ENCODE measurements around the gene STEAP3.

The STEAP3 gene, protein sequence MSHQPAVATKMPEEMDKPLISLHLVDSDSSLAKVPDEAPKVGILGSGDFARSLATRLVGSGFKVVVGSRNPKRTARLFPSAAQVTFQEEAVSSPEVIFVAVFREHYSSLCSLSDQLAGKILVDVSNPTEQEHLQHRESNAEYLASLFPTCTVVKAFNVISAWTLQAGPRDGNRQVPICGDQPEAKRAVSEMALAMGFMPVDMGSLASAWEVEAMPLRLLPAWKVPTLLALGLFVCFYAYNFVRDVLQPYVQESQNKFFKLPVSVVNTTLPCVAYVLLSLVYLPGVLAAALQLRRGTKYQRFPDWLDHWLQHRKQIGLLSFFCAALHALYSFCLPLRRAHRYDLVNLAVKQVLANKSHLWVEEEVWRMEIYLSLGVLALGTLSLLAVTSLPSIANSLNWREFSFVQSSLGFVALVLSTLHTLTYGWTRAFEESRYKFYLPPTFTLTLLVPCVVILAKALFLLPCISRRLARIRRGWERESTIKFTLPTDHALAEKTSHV

DNA sequence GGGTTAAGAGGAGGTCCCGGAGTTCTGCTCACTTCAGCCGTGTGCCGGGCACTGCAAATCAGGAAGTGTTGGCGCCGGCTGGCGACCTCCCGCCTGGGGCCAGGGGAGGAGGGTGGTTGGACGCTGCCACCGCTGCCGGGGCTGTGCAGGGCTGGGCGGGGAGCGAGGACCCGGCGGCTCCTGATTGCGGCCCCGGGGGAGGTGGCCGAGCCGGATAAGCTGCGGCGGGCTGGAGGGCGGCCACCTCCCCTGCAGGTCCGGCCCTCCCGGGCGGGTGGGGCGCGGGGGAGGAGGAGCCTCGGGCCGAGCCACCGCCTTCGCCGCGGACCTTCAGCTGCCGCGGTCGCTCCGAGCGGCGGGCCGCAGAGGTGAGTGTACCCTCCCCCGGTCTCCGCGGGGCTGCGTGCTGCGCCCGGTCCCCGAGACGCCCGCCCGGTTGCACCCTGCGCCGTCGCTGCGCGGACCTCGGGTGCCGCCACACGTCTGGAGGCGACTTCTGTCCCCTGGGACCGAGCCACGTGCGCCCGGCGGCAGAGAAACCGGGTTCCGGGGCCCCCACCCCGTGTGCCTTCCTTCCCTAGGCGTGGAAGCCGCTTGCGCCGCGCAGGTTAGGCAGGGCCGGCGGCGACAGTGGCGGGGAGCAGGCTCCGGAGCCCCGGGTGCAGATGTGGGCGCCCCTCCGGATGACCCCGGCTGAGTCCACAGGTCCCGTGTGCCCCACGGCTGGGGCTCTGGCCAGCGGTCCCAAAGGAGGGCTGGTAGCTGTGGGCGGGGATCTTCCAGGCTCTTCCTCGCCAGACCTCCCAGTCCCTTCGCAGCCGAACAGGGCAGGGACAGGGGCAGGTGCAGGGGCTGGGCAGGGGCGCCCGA lies at the start of gene STEAP3:
STEAP3 (plus strand) TSS at position 314 of the 870 bp plus-strand sequence. CDS start 7,179 bp downstream, outside the sequence.
- DNase-seq, result no peak

DNA sequence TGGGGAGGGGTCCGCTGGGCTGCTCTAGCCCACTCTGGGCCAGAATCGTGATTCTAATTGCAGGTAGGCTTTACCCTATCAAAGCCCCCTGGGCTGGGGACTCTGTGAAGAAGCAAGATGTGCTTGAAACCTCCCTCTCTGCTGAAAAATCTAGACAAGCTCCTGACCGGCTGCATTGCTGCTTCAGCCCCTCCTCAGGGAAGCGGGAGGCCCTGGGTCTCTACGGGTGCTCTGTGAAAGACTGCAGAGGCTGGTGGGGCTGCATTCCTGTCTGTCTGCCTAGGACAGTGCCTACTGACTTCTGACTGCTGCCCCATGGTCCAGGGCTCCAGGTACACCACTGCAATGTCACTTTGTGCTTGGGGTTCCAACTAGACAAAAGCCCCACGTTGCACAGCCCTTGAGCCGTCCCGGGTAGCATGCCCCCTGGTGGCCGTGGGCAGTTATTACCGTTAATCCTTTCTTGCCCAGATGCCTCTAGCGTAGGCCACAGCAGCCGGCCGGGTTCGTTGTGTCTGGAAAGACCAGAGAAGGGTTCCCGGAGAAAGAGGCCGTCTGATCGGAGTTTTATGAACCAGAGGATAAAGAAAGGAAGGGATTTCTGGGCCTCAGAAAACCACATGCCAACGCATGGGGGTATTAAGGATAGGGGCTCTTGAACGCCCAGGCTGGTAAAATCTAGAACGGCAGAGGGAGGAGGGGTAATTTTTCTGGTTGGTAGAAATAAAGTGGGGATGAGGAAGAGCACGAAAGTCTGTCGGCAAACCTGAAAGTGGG lies 49.2 kb upstream of the STEAP3 start:
- DNase-seq, result peak; percentile 8

DNA sequence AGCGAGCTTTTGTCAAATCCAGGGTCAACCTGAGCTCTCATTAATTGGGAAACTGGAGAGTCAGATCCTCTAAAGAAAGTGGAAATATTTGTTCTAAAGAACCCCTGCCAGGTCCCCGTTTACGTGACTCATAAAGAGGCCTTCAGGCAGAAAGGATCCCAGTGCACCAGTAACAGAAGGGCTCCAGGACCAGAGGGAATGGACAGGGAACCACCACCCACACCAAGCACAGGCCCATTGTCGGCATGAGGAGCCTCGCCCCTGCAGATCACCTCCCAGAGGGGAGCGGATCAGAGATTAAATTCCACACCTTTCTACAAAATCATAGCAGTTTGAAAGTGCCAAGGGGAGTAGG lies 48.7 kb upstream of the STEAP3 start:
- no peak for DNase-seq

DNA sequence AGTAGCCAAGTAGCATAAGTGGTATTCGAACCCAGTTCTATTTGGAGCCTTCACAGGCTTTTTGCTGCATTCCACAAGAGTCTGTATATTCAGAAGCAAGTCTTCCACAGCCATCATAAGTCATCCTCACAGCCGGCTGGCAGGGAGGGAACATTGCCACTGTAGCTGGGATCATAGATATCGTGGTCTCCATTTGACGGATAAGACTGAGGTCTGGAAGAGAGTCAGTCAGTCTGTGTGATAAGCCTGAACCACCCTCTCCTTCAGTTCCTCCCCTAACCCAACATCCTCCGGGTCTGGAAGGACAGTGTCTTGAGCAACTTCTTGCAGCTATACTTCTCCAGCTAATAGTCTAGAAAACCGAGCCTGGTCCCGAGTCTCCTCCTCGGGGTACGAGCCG lies 48.1 kb upstream of the STEAP3 start:
- DNase-seq, result no peak

DNA sequence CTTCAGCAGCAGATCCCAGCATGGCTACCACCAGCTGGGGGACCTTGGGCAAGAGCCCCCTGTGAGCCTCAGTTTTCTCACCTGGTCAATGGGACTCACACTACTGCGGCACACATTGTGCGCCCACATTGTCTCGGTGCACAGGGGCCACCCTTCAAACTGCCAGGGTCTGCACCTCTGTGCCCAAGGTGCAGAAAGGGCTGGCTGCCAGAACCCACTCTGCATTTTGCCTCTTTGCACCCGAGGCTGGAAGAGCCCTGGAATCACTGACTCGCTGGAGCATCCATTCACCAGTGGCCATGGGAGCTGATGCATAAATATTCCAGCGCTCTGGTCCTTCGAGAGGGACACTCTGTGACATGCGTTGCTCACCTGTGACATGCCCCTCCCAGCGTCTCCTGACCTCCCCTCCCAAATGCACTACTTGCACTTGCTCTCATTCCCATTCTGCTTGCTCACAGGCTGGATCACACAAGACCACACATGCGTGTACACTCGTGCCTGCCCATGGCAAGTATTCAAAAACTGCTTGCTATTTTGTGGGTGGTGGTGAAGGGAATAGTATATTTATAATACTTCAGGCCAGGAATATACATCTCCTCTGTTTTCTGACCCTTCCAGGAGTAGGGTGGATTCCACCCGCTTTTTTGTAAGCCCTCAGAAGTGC lies 46.3 kb upstream of the STEAP3 start:
- no peak for DNase-seq

DNA sequence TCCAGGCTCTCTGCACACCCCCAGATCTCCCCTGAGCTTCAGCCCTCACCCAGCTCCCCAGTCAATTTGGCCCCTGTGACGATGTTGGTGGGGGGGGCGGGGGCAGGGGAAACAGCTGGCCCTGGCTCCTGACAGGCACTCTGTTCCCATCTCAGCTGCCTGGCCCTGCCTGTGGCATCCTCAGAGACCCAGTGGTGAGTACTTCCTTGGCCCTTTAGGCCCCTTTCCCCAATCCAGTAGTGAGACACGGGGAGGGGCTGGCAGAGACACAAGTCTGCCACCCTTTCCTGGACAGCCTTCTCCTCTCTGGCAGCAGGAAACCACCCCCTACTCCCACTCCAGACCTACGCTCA lies 45.8 kb upstream of the STEAP3 start:
- no peak for DNase-seq

DNA sequence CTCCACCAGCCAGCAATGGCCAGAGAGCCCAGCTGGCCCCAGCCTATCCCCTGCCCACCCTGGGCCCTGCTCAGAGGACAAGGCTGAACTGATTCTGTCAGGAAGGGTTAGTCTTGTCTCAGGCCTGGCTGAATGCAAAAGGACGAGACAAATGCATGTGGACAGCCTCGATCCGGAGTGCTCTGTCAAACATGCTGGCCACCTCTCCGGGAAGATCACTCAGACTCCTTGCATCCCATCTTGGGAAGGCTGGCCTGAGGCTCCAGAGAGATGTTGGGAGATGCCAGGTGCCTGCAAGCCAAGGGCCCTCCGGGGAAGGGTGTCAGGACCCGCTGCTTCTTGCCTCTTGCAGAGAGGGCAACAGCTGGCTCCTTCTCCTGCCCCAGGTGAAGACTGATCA lies 44.9 kb upstream of the STEAP3 start:
- DNase-seq, result no peak

DNA sequence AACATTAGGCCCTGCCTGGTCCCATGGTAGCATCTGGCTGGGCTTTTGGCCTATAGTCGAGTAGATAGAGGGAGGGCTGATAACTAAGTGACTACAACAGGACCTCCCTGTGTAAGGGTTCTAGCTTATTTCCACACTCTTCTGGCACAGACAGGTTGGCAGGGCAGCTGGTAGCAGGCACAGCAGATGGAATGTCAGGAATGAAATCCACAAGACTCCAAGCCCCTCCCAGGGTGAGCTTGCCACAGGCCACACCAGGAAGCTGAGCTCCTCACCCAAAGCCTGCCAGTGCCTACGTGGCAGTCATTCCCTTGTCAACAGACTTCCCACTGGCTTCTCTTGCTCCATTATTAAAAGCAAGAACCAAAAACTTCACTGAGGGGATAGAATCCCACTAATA lies 44.4 kb upstream of the STEAP3 start:
- no peak for DNase-seq

DNA sequence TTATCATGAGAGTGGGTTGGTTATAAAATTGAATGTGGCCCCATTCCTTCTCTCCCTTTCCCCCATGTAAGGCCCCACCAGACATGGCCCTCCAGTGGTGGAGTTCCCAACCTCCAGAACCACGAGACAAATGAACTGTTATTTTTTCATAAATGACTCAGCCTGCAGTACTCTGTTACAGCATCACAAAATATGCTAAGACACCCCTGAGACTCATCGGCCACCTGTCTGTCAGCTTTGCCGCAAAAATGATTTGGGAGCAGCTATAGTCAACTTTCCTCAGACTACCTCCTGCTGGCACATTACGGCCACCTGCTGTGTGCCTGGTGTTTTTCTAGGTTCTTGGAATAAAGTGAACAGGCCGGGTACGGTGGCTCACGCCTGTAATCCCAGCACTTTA lies 43.6 kb upstream of the STEAP3 start:
- no peak for DNase-seq

DNA sequence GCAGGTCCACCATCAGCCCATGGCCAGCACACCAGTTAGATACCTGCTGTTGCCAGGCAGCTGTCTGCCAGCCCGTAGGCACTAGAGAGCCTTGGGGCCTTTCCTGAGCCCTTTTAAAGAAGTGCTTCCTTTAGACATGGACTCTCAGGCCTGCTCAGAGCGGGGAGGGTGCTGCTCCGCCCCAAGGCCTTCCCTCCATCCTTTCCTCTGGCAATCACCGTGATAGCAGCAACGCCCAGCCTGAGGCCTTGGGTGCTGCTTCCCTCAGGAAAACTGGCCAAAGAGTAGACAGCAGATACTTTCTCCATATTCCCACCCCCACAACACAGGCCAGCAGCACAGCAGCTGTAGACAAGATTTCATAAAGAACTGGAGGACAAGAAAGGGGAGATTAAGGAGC lies 42.7 kb upstream of the STEAP3 start:
- no peak for DNase-seq

DNA sequence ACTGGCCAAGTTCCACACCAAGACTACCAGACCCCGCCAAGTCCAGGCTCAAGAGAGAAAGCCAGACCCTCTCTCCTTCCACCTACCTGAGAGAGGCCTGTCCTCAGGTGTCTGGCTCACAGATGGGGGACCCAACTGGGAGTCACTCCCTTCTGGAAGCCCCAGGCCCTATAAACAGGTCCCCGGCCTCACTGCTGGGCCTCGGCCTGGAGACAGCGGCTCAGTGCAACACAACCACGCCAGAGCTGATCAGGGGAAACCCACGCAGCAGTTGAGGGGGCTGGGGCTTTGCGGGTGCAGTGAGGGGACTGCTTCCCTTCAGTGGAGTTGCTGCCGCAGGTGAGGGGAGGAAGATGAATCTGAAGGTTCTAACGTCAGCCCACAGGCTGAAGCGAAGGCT lies 42.2 kb upstream of the STEAP3 start:
- DNase-seq, result no peak

DNA sequence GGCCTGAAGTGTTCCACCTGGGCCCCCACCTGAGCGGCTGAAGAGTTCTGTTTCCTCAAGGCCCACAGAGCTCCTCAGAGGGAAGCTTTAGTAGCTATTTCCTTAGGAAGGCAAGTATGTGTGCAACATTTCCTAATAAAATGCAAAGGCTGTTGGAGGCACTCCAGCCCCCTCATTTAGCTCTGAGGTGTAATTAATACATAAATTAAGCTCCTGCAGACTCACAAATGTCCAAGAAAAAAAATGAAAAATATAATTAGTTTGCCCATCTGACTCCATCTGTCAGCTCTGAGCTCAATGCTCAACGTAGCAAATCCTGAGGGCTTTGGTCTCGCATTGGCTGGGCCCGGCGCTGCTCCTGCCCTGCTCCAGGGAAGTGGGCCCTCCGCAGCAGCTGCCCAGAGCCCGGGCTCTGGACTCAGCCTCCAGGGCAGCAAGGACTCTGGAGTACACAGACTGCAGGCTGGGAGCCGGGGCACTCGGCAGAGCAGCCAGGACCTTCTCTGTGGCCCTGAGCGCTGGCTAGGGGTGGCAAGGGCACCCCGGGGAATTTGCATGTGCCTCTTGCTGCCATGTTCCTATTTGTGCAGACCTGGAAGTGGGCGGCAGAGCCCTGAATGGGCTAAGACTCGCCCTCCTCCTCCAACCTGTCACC lies 41.7 kb upstream of the STEAP3 start:
- DNase-seq, result no peak

DNA sequence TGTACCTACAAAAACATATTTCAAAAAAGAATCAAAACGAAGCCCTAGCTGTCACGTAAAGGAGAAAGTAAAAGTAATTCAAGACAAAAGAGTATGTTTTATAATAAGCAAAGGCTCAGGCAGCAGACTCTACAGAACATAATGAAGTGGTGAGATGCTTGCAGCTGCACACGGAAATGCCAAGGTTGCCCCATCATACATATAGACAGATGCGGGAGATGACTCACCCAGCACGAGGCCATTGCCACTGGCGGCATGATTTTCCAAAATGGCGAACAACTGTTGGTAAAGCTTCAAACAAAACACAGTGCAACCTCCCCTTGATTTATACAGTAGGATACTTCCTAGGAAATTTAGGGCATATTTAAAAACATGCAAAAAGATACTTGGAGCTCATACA lies 39.1 kb upstream of the STEAP3 start:
- DNase-seq, result no peak

DNA sequence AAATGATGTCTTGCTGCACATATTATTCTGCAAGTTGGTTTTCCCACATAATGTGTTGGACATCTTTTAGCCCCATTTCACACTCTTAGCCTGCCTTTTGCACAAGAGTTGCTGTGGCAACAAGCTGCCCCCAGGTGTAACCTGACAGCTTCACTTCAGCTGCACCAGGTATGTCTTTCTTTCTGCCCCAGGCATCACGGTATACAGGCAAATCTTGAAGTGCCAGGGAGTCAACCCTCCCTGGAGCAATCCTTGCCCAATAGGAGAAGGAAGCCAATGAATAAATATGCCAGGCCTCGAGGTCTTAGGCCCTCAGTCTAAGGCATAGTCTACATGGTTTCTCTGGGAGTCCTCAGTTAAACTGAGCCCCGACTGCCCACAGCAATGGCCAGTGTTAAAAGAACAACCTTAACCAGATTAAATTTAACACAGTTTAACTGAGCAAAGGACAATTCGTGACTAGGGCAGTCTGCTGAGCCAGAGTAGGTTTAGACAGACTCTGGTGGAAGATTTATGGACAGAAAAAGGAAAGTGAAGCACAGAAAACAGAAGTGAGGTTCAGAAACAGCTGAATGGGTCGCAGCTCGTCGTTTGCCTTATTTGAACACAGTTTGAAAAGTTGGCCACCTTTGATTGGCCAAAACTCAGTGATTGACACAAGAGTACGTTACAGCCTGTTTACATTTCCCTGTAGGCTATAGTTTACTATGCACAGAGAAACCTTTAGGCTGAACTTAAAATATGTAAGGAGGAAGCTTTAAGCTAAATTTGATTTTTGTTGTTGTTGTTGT lies 33.1 kb upstream of the STEAP3 start:
- DNase-seq, result no peak

DNA sequence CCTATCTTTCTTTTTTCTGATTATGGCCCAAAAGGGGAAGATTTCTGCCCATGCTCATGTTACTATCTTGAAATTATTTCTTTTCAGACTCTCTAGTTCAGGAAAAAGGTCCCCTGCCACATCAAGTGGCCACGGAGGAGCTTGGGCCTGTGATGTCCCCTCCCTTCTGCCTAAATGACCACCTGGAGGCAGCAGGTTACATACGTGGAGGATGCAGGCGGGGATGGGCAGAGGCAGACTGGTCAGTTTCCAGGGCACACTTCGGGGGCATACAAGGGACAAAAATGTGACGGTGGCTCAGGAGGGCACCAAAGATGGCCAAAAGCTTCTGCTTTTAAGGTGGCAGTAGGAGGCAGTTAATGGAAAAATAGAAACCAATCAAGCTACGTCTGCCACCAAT lies 30.7 kb upstream of the STEAP3 start:
- DNase-seq, result no peak

DNA sequence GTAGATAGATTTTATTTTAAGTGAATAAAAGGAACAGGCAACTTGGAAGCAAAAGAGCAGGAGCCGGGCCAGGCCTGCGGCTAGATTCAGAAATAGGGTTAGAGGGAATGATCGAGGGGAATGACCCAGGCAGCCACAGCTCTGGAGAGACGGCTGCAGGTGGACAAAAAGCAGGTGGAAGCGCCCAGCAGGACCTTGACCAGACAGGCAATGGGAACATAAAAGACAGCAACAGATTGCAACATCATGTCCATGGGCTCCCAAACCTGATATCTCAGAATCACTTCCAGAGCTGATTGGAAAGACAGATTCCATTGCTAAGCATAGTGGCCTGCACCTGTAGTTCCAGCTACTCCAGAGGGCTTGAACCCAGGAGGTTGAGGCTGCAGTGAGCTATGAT lies 28.6 kb upstream of the STEAP3 start:
- DNase-seq, result no peak

DNA sequence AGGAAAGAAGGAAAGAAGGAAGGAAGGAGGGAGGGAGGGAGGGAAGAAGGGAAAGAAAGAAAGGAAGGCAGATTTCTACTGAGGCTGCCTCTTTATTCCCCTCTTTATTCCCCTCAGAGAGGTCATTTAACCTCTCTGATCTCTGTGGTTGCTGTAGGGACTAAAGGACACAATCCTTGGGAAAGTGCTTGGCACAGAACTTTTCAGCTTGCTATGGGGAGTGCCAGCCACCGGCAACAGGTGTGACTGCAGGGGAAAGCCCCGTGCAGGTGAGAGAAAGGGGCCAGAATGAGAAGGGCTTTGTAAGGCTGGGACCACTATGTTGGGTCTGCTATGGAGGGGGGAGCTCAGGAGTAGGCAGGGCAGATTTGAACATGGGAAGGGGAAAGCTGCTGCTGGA lies 27.7 kb upstream of the STEAP3 start:
- no peak for DNase-seq

DNA sequence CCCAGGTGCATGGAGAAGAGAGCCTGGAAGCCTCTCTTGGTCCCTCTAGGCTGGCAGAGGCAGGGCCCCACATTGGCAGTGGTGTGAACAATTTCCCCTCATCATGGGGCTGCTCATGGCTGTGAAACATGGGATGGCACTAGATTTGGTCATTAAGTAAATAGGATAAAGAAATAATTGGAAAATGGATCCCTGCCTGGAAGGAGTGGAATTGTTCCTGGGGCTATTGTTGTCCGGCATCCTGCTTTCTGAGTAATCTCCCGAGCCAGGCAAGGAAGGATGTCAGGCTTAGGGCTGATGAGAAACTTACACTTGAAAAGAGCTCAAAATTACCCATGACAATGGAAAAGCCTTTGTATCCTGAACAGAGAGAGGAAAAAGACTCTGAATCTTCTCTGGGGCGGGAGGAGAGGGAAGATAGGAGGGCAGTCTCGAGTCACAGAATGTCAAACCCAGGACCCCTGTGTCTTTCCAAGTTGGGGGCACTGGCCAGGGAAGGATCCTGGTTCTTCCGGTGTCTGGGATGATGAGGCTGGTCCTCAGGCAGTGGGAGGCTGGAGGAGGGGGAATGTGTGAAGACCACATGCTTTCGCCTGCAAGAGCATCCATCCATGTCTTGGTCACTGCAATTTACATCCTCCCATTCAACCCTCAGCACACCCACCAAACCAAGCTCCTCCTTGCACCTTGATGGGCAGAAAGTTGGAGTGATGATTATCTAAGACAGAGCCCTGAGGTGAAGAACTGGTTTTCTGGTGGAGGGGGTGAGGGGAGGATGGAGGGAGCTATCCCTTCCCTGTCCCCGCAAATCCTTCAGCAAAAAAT lies 27.1 kb upstream of the STEAP3 start:
- no peak for DNase-seq

DNA sequence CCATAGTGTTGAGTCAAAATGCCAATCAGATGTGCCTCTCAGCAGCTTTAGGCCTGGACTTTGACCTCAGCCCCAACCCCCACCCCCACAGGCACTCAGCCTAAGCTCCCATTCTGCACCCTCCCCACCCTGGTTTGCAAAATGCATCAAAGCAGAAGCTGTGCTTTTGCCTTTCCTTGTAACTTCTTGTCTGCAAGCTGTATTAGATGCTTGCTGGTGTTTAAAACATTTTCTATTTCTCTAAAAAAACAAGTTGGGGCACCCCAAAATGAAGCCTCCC lies 26.6 kb upstream of the STEAP3 start:
- no peak for DNase-seq

DNA sequence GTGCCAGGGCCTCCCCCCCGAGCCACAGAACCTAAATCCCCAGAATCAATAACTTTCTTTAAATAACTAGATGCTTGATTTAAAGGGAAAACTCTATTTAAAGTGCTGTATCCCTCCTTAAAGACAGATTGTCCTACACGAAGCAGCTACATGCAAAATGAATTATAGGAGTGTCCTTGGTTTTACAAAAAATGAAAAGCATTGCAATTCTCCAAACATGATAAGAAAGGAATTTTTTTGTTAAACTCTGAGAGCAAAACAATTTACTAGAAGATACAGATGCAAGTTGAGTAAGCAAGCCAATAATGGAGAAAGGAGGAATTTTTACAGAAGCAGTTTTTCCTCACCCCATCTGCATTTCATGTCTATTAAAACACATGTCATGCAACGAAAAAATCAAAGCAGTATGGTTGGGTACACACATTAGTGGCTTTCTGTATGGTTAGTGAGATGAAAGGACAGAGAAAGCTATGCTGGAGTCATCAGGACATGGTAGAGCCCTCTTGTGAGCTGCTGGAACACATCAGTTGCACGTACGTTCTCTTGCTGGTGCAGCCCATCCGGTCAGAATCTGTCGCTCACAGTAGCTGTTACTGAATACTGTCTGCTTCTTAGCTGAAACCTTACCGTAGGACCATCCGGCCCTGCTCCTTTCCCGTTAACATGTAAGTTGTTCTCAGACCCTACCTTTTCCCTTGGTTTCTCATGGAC lies 25.9 kb upstream of the STEAP3 start:
- no peak for DNase-seq

Data from KG1 (cell line).